Muscle of back (tissue), 11 donors: ENCODE results near the gene ETV6. TPM values are rescaled to one million over a fixed set of nuclear protein-coding genes. Genes with fewer than 3 reads are reported as not detected.

Experiments
- DNase-seq, 3 donors: peaks; one replicate each; pipeline versions ENCODE4 v3.0.0 to v3.0.0-alpha.2; 2013
- polyA plus RNA-seq, 10 donors: library from polyadenylated mRNA; unstranded; fragments of 120-200 nt; gene quantifications; one replicate each; pipeline ENCODE4 v1.2.1, GENCODE V29; 2013; ENCODE audit not compliant: insufficient read length in 10 of 10

ETV6 gene
- polyA plus RNA-seq, 10 donors: 7.1 to 13.0 (median 11.0) TPM

DNA sequence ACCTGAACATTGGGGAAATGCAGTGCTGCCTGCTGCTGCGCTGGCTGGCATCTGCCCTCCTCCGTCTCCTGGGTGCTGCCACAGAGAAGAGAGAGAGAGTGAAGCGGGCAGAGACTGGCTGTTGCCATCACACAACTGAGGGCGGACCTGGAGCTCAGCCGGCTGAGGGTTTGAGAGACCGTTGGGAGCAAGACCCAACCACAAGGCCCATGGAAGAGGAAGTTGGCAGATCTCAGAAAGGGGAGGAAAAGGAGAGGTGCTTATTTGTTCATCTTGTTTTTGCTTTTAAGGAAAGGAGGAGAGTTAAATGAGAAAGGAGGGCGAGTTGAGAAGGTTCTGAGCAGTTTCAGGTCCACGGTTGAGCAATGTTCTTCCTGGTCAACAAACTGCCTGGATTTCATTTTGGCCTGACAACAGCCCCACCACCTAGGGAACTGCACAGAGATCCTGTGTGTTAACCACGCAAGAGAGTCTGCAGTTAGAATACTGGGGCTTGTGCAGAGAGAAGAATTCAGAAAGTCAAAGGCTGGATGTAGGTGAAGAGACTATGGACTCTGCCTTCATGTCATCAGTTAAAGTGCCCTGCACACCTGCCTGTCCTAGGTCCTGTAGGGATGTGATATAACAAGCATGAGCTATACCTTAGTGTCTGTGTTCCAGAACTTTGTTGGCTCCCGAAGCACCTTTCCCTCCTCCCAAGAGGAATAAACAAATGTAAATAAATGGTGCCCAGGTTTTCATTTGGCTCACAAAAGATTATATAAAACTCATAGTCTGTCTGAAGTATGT, 124.6 kb downstream of the ETV6 start:
- no peak for DNase-seq

GRCh38 chr12:11774821-11775220, 125.3 kb downstream of the ETV6 start:
- no peak for DNase-seq

GRCh38 chr12:11776316-11776715, 126.8 kb downstream of the ETV6 start:
- no peak for DNase-seq

DNA sequence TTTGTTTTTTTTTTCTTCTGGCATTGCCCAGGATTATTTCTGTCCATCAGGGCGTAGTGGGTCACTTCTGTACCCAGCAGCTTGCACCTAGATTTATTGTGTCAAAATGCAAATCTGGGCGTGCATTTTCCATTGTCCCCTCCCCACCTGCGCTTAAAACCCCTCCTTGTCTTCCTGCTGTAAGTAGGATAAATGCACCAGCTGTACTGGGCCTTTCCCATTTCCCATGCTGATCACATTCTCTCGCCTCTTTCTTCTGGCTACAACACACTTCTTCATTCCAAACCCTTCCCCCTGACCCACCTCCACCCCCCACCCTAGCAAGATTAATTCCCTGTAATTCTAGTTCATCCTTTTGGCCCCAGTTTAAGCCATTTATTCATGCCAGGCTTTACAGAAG, 128.0 kb downstream of the ETV6 start:
- no peak for DNase-seq

GRCh38 chr12:11777962-11778361, 128.5 kb downstream of the ETV6 start:
- no peak for DNase-seq

- peak; percentile 71 to 90 (median 84) for DNase-seq
These were observed 129.5 kb downstream of the ETV6 start for GRCh38 chr12:11778713-11779685.

- no peak for DNase-seq
These were observed 131.1 kb downstream of the ETV6 start for GRCh38 chr12:11780521-11781101.

GRCh38 chr12:11782914-11783420, 133.5 kb downstream of the ETV6 start:
- no peak for DNase-seq

- peak in 2 of 3 donors; percentile 35 to 58 for DNase-seq
These were observed 136.2 kb downstream of the ETV6 start for GRCh38 chr12:11785712-11786111.

GRCh38 chr12:11786638-11787365, 137.3 kb downstream of the ETV6 start:
- DNase-seq: no peak

- no peak for DNase-seq
These were observed 138.0 kb downstream of the ETV6 start for GRCh38 chr12:11787437-11787836.

GRCh38 chr12:11787933-11788849, 138.7 kb downstream of the ETV6 start:
- no peak for DNase-seq

DNA sequence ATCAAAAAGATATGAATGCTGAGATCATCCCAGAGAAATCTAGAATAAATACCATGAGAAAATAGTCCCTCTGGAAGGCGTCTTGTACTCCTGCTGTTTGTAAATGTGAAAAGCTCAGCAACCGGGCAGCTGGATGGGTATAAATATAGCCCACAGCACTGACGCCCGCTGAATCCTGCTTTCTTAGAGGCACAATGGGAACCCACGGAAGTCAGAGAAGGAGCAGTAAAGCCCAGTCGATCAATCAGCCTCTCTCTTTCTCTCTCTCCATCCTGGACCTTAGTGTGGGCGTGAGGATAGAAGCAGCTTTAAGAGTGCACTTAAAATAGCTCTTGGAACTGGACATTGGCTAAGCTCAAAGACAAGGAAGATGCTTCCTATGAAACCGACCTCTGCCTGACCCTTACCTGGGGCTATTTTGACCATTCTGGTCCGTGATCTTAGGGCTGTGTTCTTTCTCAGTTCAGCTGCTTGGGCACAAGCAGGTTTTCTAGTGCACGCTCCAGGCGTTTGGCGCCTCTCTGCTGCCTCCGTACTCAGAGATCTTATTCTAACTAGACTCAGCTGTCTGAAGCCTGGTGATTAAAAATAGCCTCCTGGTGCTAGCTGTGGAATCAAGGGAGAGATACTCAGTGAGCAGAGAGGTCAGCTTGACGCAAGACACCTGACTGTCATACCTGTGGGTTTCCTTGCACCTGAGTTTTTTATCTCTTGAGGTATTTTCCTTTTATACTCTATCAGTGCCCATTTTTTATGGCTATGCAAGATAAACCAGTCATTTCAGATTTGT, 144.6 kb downstream of the ETV6 start:
- peak in 2 of 3 donors; percentile 47 to 58 for DNase-seq

DNA sequence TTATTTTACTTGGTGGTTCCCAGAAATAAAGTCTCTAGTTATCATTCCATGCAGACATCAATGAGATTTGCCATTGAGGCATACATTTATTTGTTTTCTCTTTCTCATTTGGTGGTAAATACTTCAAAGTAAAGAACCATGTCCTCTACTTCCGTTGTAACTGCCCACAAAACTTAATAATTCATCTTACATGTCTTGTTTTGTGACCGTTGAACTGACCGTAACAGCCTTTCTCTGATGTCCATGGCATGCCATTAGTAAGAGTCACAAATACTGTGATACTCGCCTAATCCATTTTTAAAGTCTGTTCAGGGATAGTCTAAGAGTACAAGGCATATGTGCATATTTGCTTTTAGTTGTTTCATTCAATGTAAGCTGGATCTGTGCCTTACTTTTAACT, 145.3 kb downstream of the ETV6 start:
- no peak for DNase-seq

DNA sequence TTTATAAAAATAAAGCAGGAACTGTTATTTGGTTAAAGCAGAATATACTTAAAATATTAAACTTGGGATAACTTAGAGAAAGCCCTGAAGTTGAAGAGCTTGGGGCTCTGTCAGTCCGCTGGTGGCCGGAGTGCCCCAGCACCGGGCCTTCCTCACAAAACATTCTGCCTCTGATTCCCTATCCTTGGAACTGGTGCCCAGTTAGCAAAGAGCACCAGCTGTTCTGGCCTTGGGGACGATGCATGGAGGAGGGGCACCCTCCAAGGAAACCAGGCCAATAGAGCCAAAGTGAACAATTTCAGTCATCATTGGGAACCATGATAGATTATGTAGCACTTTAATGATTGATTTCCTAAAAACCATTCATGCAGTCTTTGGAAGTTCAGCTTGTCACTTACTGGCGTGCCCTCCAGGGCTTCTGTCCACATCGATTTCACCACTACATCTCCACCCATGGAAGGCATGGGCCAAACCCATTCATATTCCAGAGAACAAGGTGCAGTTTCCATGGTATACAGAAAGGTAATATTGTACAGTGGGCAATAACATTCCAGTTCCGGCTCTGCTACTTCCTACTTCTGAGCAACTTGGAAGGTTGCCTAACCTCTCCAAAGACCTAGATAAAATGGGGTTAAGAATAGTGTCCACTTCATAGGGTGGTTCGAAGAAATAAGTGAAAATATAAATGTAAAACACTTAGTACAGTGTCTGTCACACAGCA, 145.9 kb downstream of the ETV6 start:
- DNase-seq: no peak

- DNase-seq: no peak
These were observed 146.5 kb downstream of the ETV6 start for GRCh38 chr12:11795913-11796459.

DNA sequence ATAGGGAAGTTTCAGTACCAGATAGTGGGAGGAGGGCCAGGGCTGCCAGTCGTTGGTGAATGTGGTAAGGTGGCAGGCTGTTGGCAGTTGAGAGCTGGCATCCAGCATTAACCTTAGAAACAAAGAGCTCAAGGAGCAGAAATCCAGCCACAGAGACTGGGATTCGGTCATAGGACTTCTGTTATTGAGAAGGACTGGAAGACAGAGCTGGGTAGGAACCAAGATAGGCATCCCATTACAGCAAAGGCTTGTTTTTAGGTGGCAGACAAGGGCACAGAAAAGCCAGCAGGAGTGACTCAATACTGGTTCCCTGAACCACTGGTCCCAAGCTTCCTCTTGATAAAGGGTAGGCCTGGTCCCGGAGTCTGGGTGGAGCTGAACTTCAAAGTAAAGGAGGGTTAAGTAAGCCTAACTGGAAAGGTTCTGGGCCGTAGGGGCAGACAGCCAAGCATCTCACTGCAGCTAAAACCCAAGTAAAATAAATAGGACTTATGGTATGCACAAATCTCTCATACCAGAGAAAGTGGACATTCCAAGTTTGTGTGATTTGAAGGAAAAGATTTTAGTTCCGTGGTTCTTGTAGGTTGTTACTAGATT, 147.9 kb downstream of the ETV6 start:
- peak in 1 of 3 donors; percentile 87 for DNase-seq
